GM12878 (cell line): Measurements from ENCODE around the gene PLXNC1. TPM values are rescaled to one million over a fixed set of nuclear protein-coding genes. Genes with fewer than 3 reads are reported as not detected.

Experiments
- BACH1 ChIP-seq: fragments of 450-650 bp; IDR thresholded peaks from 2 replicates; pipeline ENCODE4 v1.6.1; 2017; ENCODE audit warnings: mild to moderate bottlenecking, borderline replicate concordance
- CREM ChIP-seq: IDR thresholded peaks from 2 replicates; pipeline ENCODE4 v1.6.1; 2014; ENCODE audit warnings: antibody characterized with exemption, low read depth
- E4F1 ChIP-seq: fragments of 450-650 bp; IDR thresholded peaks from 2 replicates; pipeline ENCODE4 v1.6.1; 2018; ENCODE audit warnings: borderline replicate concordance, mild to moderate bottlenecking; ENCODE audit not compliant: partially characterized antibody
- EED ChIP-seq: sonication (generic); IDR thresholded peaks from 2 replicates; pipeline ENCODE4 v1.6.1; 2016; ENCODE audit warnings: antibody characterized with exemption, low read depth
- ESRRA ChIP-seq: IDR thresholded peaks from 2 replicates; pipeline ENCODE4 v1.6.1; 2012; ENCODE audit warnings: mild to moderate bottlenecking, low read length, improper control_type of control experiment
- HDAC2 ChIP-seq: fragments of 200-600 bp; sonication (generic); IDR thresholded peaks from 2 replicates; pipeline ENCODE4 v1.6.1; 2017
- IKZF2 ChIP-seq, 2 experiments: fragments of 450-650 bp; IDR thresholded peaks; 2 replicates each; pipeline ENCODE4 v1.6.1; 2017; ENCODE audit warnings: mild to moderate bottlenecking in 2 of 2, moderate library complexity in 2 of 2
- JUND ChIP-seq: IDR thresholded peaks from 2 replicates; pipeline ENCODE4 v1.6.1; 2012; ENCODE audit warnings: low read depth, mild to moderate bottlenecking, low read length, improper control_type of control experiment, moderate library complexity
- KDM1A ChIP-seq: fragments of 200-600 bp; sonication (generic); IDR thresholded peaks from 2 replicates; pipeline ENCODE4 v1.6.1; 2016; ENCODE audit warnings: borderline replicate concordance
- NKRF ChIP-seq: fragments of 450-650 bp; conservative IDR thresholded peaks from 2 replicates; pipeline ENCODE4 v1.6.1; 2017; ENCODE audit warnings: mild to moderate bottlenecking, moderate library complexity
- NR2C1 ChIP-seq: fragments of 450-650 bp; IDR thresholded peaks from 2 replicates; pipeline ENCODE4 v1.6.1; 2017; ENCODE audit warnings: antibody characterized with exemption, mild to moderate bottlenecking, moderate library complexity
- POLR2AphosphoS2 ChIP-seq: IDR thresholded peaks from 2 replicates; pipeline ENCODE4 v1.6.1; 2011; ENCODE audit warnings: low read depth, mild to moderate bottlenecking, low read length, improper control_type of control experiment, moderate library complexity
- RB1 ChIP-seq: fragments of 450-650 bp; formaldehyde crosslinking; IDR thresholded peaks from 2 replicates; pipeline ENCODE4 v1.6.1; 2017; ENCODE audit warnings: mild to moderate bottlenecking, borderline replicate concordance
- REST ChIP-seq: IDR thresholded peaks from 2 replicates; pipeline ENCODE4 v1.6.1; 2012; ENCODE audit warnings: mild to moderate bottlenecking, low read depth, low read length
- RUNX3 ChIP-seq: IDR thresholded peaks from 2 replicates; pipeline ENCODE4 v1.6.1; 2012; ENCODE audit warnings: low read length, inconsistent platforms
- TARDBP ChIP-seq: IDR thresholded peaks from 2 replicates; pipeline ENCODE4 v1.6.1; 2016; ENCODE audit warnings: borderline replicate concordance
- ZBTB40 ChIP-seq: fragments of 450-650 bp; IDR thresholded peaks from 2 replicates; pipeline ENCODE4 v1.6.1; 2016; ENCODE audit warnings: mild to moderate bottlenecking, moderate library complexity, borderline replicate concordance
- ZNF622 ChIP-seq: fragments of 450-650 bp; IDR thresholded peaks from 2 replicates; pipeline ENCODE4 v1.6.1; 2017; ENCODE audit warnings: mild to moderate bottlenecking, inconsistent platforms
- ZZZ3 ChIP-seq: IDR thresholded peaks from 2 replicates; pipeline ENCODE4 v1.6.1; 2011; ENCODE audit warnings: low read depth; ENCODE audit not compliant: control insufficient read depth, insufficient read length
- polyA plus RNA-seq, 11 experiments: library from polyadenylated mRNA; depleted of rRNA in 4 of 11; unstranded in 6 of 11; stranded (reverse) in 5 of 11; fragments of >200 nt; fragmentation: Nextera tagmentation in 4 of 11; fragmentation: Illumina TruSeq in 1 of 11; extraction: Ambion mirVana in 4 of 11; extraction: Trizol in 1 of 11; gene quantifications; 1 replicate in 1 of 11; 2 replicates in 10 of 11; pipeline versions ENCODE4 v1.2.1 to v1.2.3, GENCODE V29; 2011 to 2016; ENCODE audit warnings: inconsistent platforms in 2 of 11, missing spikeins in 2 of 11, low read depth in 1 of 11
- total RNA-seq, 4 experiments: library from RNA; depleted of rRNA in 3 of 4; stranded (reverse); fragments of >200 nt in 3 of 4; fragmentation: Illumina TruSeq in 1 of 4; extraction: Trizol in 1 of 4; gene quantifications; 2 replicates each; pipeline versions ENCODE4 v1.2.1 to v1.2.3, GENCODE V29; 2013 to 2021

PLXNC1 gene
- total and polyA plus RNA-seq, 10 of the 15 experiments (the other 5 are each of a cell fraction or from before 2014, with no cell fraction given): 5.2 to 41.2 (median 24.6) TPM

- TF ChIP-seq ZBTB40 (no peak), ESRRA (no peak), IKZF2 (IDR thresholded peaks at IDR 0.05) (peak; percentile 34 to 54; a peak in 2 of 4 replicates), JUND (no peak), RUNX3 (peak; percentile 93), CREM (no peak), NR2C1 (no peak), POLR2AphosphoS2 (no peak), HDAC2 (no peak), TARDBP (no peak), ZZZ3 (no peak), E4F1 (no peak), KDM1A (no peak), NKRF (no peak), EED (peak; percentile 79), REST (no peak), RB1 (no peak), ZNF622 (no peak), BACH1 (no peak)
Observed at GRCh38 chr12:94173660-94174265, 25.4 kb downstream of the PLXNC1 start (continued).
